D721Med (cell line): ENCODE measurements around the gene RBM19.

Experiments used
- DNase-seq: peaks from one replicate; pipeline ENCODE4 v3.0.0; 2011; ENCODE audit warnings: low spot score; ENCODE audit not compliant: insufficient read length
- FAIRE-seq: peaks from 2 replicates; lab custom pipeline; 2011; peaks lifted over from hg19 to GRCh38; lab: Jason Lieb, UNC
- CTCF ChIP-seq: IDR thresholded peaks from 2 replicates; pipeline ENCODE4 v1.5.1; 2012; ENCODE audit warnings: mild to moderate bottlenecking, control low read depth; ENCODE audit not compliant: insufficient read depth; ENCODE audit errors: missing control alignments

RBM19 gene

GRCh38 chr12:113852264-113852663 is 113.9 kb downstream of the RBM19 start:
- FAIRE-seq (no peak), DNase-seq (no peak)
- TF ChIP-seq CTCF = no peak

GRCh38 chr12:113850309-113851056 is 115.6 kb downstream of the RBM19 start:
- FAIRE-seq (no peak), DNase-seq (no peak)
- TF ChIP-seq CTCF = no peak

DNA sequence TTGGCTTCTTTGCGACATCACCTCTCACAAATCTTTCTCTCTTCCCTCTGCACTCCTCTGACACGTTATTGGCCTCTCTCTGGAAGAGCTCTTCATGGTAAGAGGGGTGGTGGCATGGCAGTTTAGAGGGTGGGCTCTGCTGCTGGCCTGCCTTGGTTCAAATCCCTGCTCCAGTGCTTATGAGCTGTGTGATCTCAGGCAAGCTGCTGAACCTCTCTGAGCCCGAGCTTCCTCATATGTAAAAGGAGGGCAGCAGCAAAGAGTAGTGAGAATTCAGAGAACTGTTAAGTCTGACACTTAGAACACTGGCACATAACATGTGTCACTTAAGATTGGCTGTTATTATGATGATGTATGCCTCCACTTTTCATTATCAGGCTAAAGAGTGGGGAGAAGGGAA is 118.3 kb downstream of the RBM19 start:
- no peak for DNase-seq
- FAIRE-seq = no peak
- TF ChIP-seq CTCF = no peak

- no peak for FAIRE-seq
These were observed 119.0 kb downstream of the RBM19 start for GRCh38 chr12:113846883-113847755.

DNA sequence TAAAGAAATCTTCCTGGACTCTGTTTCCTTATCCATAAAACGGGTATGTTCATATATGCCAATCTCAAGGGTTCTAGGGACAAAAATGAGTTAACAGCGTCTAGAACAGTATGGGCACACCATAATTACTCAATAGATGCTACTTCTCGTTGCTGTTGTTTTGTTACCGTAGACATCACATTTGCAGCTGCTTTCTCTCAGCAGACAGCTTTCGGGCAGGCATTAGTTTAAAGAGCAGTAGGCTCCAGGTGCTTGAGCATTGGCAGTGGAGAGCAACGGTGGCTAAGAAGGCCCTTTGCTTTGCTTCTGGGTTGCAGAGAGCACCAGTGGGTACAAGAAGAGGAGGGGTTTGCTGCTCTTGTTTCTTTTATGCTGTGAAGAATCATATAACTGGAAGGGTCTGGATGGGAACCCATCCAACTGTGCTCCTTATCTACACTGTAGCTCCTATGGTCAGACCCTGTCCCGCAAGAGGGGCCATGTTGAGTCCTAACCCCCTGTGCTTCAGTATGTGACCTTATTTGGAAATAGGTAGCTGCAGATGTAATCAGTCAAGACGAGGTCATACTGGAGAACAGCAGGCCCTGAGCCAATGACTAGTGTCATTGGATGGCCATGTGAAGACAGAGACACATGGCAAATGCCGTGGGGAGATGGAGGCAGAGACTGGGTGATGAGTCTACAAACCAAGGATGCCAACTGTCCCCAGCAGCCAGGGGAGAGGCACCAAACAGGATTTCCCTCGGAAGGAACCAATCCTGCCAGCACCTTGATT is 120.0 kb downstream of the RBM19 start:
- DNase-seq (no peak), FAIRE-seq (no peak)
- TF ChIP-seq CTCF = no peak

More at GRCh38 chr12:113846883-113847755, 119.0 kb downstream of the RBM19 start:
- no peak for DNase-seq
- no peak for TF ChIP-seq CTCF

- no peak for FAIRE-seq
- no peak for DNase-seq
- TF ChIP-seq CTCF = no peak
These were observed 121.5 kb downstream of the RBM19 start for GRCh38 chr12:113844495-113845210.
